Naive B cell (primary cell): Measurements from ENCODE around the gene AADAT. TPM values are rescaled to one million over a fixed set of nuclear protein-coding genes. Genes with fewer than 3 reads are reported as not detected.
A peak's percentile ranks its signal among the peaks of the same experiment; 100 is the strongest.
"Not testable (repeated sequence)": the region's sequence is repeated elsewhere in the genome, so short reads cannot be mapped to it uniquely, and the experiment has no call there.

Experiments
- ATAC-seq, 2 donors: fragments of 150-1000 bp; cut with Tn5 transposase; 2 replicates each; pipeline ENCODE4 v1.10.0; 2021; ENCODE audit warnings: low read depth in 2 of 2, mild to moderate bottlenecking in 2 of 2, moderate library complexity in 2 of 2
- DNase-seq: peaks from one replicate; pipeline ENCODE4 v3.0.0; 2022
- H3K27ac Mint-ChIP-seq, 6 donors: one replicate each; pipeline ENCODE4 v1.8.0; 2020 to 2022; ENCODE audit warnings: mild to moderate bottlenecking in 6 of 6, mixed read lengths in 6 of 6, moderate library complexity in 5 of 6, inconsistent platforms in 2 of 6
- H3K27me3 Mint-ChIP-seq, 3 donors: one replicate each; pipeline ENCODE4 v1.8.0; 2021 to 2022; ENCODE audit warnings: mixed read lengths in 3 of 3, mild to moderate bottlenecking in 1 of 3
- H3K36me3 Mint-ChIP-seq, 2 donors: one replicate each; pipeline ENCODE4 v1.8.0; 2020 to 2022; ENCODE audit warnings: mixed read lengths in 2 of 2, inconsistent platforms in 1 of 2, mild to moderate bottlenecking in 1 of 2
- H3K4me1 Mint-ChIP-seq, 3 donors: one replicate each; pipeline ENCODE4 v1.8.0; 2020 to 2022; ENCODE audit warnings: mixed read lengths in 3 of 3, inconsistent platforms in 1 of 3, mild to moderate bottlenecking in 1 of 3, moderate library complexity in 1 of 3
- H3K4me3 Mint-ChIP-seq, 8 donors: one replicate each; pipeline ENCODE4 v1.8.0; 2020 to 2022; ENCODE audit warnings: mild to moderate bottlenecking in 8 of 8, mixed read lengths in 8 of 8, moderate library complexity in 8 of 8, inconsistent platforms in 2 of 8
- H3K9me3 Mint-ChIP-seq, 7 donors: one replicate each; pipeline ENCODE4 v1.8.0; 2020 to 2022; ENCODE audit warnings: mixed read lengths in 7 of 7, mild to moderate bottlenecking in 5 of 7, inconsistent platforms in 2 of 7, moderate library complexity in 1 of 7
- polyA plus RNA-seq, 6 donors: library from polyadenylated mRNA; unstranded; fragments of 300-500 nt; fragmentation: Illumina TruSeq; gene quantifications; one replicate each; pipeline ENCODE4 v1.2.3, GENCODE V29; 2021; ENCODE audit warnings: low read depth in 6 of 6

The AADAT gene
- polyA plus RNA-seq, 6 donors from 2014 or later = not detected

DNA sequence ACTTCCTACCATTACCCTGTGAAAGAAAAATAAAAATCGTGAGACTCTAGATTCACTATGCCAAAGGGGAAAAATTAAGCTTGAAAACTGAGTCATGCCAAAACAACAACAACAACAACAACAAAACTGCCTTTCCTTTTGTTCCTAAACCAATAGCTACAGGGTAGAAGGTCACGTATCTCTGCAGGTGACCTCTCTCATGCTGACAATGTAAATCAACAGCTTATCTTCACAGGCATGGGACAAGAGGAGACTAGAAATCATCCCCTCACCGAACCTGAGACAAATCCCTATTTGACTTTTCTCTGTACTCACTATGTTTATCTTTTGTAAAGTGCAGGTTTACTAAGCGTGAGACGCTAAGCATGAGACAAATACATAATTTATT is 20.5 kb upstream of the AADAT start:
- no peak overlapping the region for H3K27ac Mint-ChIP-seq
- no peaks in the 10 kb centered on the region for H3K9me3 Mint-ChIP-seq
- no peaks in the 10 kb centered on the region for H3K4me1 Mint-ChIP-seq
- no peak overlapping the region for H3K4me3 Mint-ChIP-seq
- no peaks in the 10 kb centered on the region for H3K36me3 Mint-ChIP-seq
- DNase-seq (no peak), ATAC-seq (no peak)
- peaks cover 0 to 5% (median 0%) of the 10 kb centered on the region in 3 donors for H3K27me3 Mint-ChIP-seq

- Mint-ChIP-seq H3K9me3 (no peaks in the 10 kb centered on the region), H3K27me3 (peaks cover 0 to 5% (median 0%) of the 10 kb centered on the region in 3 donors), H3K4me1 (no peaks in the 10 kb centered on the region), H3K4me3 (no peak overlapping the region), H3K27ac (no peak overlapping the region), H3K36me3 (no peaks in the 10 kb centered on the region)
- no peak for DNase-seq
- no peak for ATAC-seq
Observed at GRCh38 chr4:170109586-170110284, 20.0 kb upstream of the AADAT start.

GRCh38 chr4:170106900-170107299 is 17.1 kb upstream of the AADAT start:
- peak overlapping the region in 1 of 6 donors; percentile 37 for H3K27ac Mint-ChIP-seq
- no peaks in the 10 kb centered on the region for H3K36me3 Mint-ChIP-seq
- ATAC-seq (no peak), DNase-seq (no peak)
- no peak overlapping the region for H3K4me3 Mint-ChIP-seq
- H3K9me3 Mint-ChIP-seq = no peaks in the 10 kb centered on the region
- H3K27me3 Mint-ChIP-seq = peaks cover 0 to 5% (median 0%) of the 10 kb centered on the region in 3 donors
- no peaks in the 10 kb centered on the region for H3K4me1 Mint-ChIP-seq

- H3K9me3 Mint-ChIP-seq = peaks cover 0 to 3% (median 0%) of the 10 kb centered on the region in 7 donors
- no peak overlapping the region for H3K27ac Mint-ChIP-seq
- ATAC-seq (no peak), DNase-seq (no peak)
- H3K36me3 Mint-ChIP-seq = peaks cover 0 to 6% of the 10 kb centered on the region in 2 donors
- H3K4me3 Mint-ChIP-seq = no peak overlapping the region
- H3K4me1 Mint-ChIP-seq = no peaks in the 10 kb centered on the region
- H3K27me3 Mint-ChIP-seq = peaks cover 7 to 14% (median 12%) of the 10 kb centered on the region in 3 donors
Observed at GRCh38 chr4:170102426-170102825, 12.7 kb upstream of the AADAT start.

GRCh38 chr4:170098171-170098570 is 8.4 kb upstream of the AADAT start:
- H3K27ac Mint-ChIP-seq, ATAC-seq, H3K36me3 Mint-ChIP-seq, H3K4me3 Mint-ChIP-seq, H3K4me1 Mint-ChIP-seq, DNase-seq, H3K9me3 Mint-ChIP-seq: not testable (repeated sequence)
- peaks cover 10 to 14% (median 12%) of the 10 kb centered on the region in 3 donors for H3K27me3 Mint-ChIP-seq

GRCh38 chr4:170097681-170098080 is 7.9 kb upstream of the AADAT start:
- ATAC-seq (no peak), DNase-seq (no peak)
- peaks cover 14 to 15% (median 14%) of the 10 kb centered on the region in 3 donors for H3K27me3 Mint-ChIP-seq
- H3K4me1 Mint-ChIP-seq = no peaks in the 10 kb centered on the region
- no peak overlapping the region for H3K27ac Mint-ChIP-seq
- peaks cover 0 to 3% (median 0%) of the 10 kb centered on the region in 7 donors for H3K9me3 Mint-ChIP-seq
- H3K4me3 Mint-ChIP-seq = no peak overlapping the region
- peaks cover 0 to 6% of the 10 kb centered on the region in 2 donors for H3K36me3 Mint-ChIP-seq

- Mint-ChIP-seq H3K27ac (no peak overlapping the region), H3K4me3 (no peak overlapping the region), H3K4me1 (peaks cover 0 to 12% (median 11%) of the 10 kb centered on the region in 3 donors), H3K27me3 (peaks cover 27 to 45% (median 30%) of the 10 kb centered on the region in 3 donors), H3K36me3 (peaks cover 0 to 10% of the 10 kb centered on the region in 2 donors), H3K9me3 (peaks cover 0 to 9% (median 2%) of the 10 kb centered on the region in 7 donors)
- DNase-seq (no peak), ATAC-seq (no peak)
Observed at GRCh38 chr4:170093973-170094535, 4.3 kb upstream of the AADAT start.

GRCh38 chr4:170091069-170091696 is 1.4 kb upstream of the AADAT start:
- DNase-seq = no peak
- no peak for ATAC-seq
- peaks cover 0 to 3% of the 10 kb centered on the region in 2 donors for H3K36me3 Mint-ChIP-seq
- H3K4me3 Mint-ChIP-seq = peak overlapping the region in 1 of 8 donors; percentile 69
- peaks cover 0 to 6% (median 0%) of the 10 kb centered on the region in 7 donors for H3K9me3 Mint-ChIP-seq
- H3K4me1 Mint-ChIP-seq = peaks cover 0 to 13% (median 12%) of the 10 kb centered on the region in 3 donors
- H3K27ac Mint-ChIP-seq = no peak overlapping the region
- peaks cover 28 to 47% (median 36%) of the 10 kb centered on the region in 3 donors for H3K27me3 Mint-ChIP-seq

GRCh38 chr4:170090352-170091052 is 746 bp upstream of the AADAT start:
- Mint-ChIP-seq H3K36me3 (peaks cover 0 to 3% of the 10 kb centered on the region in 2 donors), H3K4me3 (peak overlapping the region; percentile 11 to 81 (median 58)), H3K9me3 (peaks cover 0 to 6% (median 0%) of the 10 kb centered on the region in 7 donors), H3K27me3 (peaks cover 28 to 51% (median 40%) of the 10 kb centered on the region in 3 donors), H3K27ac (no peak overlapping the region), H3K4me1 (peaks cover 0 to 13% (median 12%) of the 10 kb centered on the region in 3 donors)
- DNase-seq (no peak), ATAC-seq (no peak)

DNA sequence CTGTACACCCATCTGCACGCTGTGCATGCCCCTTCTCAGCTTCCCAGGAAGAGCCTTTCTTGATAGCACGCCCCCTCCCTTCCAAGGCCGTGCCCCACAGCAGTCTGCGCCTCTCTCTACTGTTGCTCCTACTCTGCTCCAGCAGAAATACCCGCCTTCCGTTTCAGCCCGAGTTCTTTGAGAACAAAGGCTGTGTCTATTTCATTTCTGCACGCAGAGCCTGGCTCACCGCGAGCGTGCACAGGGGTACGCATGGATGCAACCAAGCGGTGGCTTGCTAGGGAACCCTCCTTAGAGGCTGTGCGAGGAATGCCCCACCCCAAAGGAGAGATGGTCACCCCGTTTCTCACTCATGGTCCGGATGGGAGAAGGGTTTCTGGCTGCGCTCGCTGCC is 485 bp downstream of the AADAT start:
- DNase-seq (no peak), ATAC-seq (no peak)
- H3K27ac Mint-ChIP-seq = no peak overlapping the region
- H3K36me3 Mint-ChIP-seq = peaks cover 0 to 3% of the 10 kb centered on the region in 2 donors
- H3K4me1 Mint-ChIP-seq = peaks cover 0 to 13% (median 12%) of the 10 kb centered on the region in 3 donors
- peaks cover 28 to 51% (median 44%) of the 10 kb centered on the region in 3 donors for H3K27me3 Mint-ChIP-seq
- peaks cover 0 to 6% (median 0%) of the 10 kb centered on the region in 7 donors for H3K9me3 Mint-ChIP-seq
- peak overlapping the region in 7 of 8 donors; percentile 38 to 77 (median 68) for H3K4me3 Mint-ChIP-seq

DNA sequence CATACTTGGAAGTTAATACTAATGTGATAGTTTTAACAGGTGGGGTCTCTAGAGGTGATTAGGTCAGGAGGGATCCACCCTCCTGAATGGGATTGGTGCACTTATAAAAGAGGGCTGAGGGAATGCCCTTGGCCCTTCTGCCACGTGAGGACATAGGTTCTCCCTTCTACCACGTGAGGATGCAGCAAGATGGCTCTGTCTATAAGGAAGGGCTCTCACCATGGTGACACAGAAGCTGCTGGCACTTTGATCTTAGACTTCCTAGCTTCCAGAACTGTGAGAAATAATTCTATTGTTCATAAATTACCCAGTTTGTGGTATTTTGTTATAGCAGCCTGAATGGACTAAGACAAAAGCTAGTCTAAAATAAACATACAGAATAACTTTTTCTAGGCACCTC is 1.0 kb downstream of the AADAT start:
- Mint-ChIP-seq H3K9me3 (peaks cover 0 to 6% (median 0%) of the 10 kb centered on the region in 7 donors), H3K4me1 (peaks cover 0 to 13% (median 12%) of the 10 kb centered on the region in 3 donors), H3K27ac (no peak overlapping the region), H3K27me3 (peaks cover 28 to 51% (median 44%) of the 10 kb centered on the region in 3 donors), H3K36me3 (peaks cover 0 to 3% of the 10 kb centered on the region in 2 donors), H3K4me3 (peak overlapping the region in 6 of 8 donors; percentile 38 to 77 (median 67))
- DNase-seq (no peak), ATAC-seq (no peak)

GRCh38 chr4:170087163-170087700 is 2.5 kb downstream of the AADAT start:
- H3K4me1 Mint-ChIP-seq = peaks cover 0 to 13% (median 12%) of the 10 kb centered on the region in 3 donors
- peaks cover 0 to 3% of the 10 kb centered on the region in 2 donors for H3K36me3 Mint-ChIP-seq
- H3K27me3 Mint-ChIP-seq = peaks cover 28 to 41% (median 38%) of the 10 kb centered on the region in 3 donors
- ATAC-seq = no peak
- peaks cover 0 to 6% (median 1%) of the 10 kb centered on the region in 7 donors for H3K9me3 Mint-ChIP-seq
- no peak overlapping the region for H3K27ac Mint-ChIP-seq
- no peak for DNase-seq
- H3K4me3 Mint-ChIP-seq = no peak overlapping the region

DNA sequence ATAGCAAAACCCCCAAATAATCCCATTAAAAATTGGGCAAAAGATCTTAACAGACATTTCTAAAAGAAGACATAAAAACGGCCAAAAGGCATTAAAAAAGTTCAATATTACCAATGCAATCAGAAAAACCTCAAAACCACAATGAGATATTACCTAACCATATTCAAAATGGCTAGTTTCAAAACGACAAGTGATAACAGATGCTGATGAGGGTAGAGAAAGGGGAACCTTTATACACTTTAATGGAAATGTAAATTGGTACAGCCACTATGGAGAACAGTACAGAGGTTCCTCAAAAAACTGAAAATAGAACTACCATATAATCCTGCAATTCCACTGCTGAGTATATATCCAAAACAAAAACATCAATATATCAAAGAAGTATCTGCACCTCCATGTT is 6.2 kb downstream of the AADAT start:
- Mint-ChIP-seq H3K4me3 (no peak overlapping the region), H3K27me3 (peaks cover 20 to 25% (median 23%) of the 10 kb centered on the region in 3 donors), H3K36me3 (no peaks in the 10 kb centered on the region), H3K9me3 (peaks cover 0 to 5% (median 2%) of the 10 kb centered on the region in 7 donors), H3K4me1 (no peaks in the 10 kb centered on the region), H3K27ac (no peak overlapping the region)
- ATAC-seq (no peak), DNase-seq (no peak)
